Measurements from ENCODE around the gene MBLAC1.

Gene MBLAC1

DNA sequence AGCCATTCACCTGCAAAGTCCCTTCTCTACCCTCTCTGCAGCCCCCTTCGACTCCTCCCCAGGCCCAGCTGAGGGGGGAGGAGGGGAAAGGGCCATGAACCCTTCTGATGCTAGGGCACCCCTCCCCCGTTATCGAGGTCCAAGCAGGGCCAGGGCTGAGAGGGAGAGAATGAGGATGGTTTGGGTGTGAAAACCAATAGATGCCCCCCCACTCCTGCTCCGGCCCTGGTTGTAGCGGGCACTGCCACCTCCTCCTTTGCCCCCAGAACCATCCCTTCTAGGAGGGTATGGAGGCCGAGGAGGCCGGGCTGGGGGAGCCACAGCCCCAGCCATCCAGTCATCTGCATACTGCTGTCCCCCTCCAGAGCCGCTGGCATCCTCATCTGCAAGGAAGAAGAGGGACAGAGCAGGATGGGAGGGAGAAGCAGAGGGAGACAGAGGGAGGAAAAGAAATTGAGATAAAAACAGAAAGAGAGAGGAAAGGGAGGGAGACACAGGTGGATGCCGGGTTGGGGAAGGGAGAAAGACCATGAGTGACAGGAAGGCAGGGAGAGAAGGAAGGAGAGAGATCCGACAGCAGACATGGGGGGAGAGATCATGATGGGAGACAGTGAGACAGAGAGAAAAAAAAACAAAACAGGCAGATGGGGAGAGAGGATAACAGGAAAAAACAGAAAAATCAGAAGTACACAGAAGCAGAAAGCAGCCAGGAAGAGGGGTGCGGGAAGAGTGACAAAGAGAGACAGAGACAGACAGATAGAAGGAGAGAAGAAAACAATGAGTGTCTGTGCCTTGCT is 43.5 kb downstream of the MBLAC1 start:
- DNase-seq (ENCODE audit: low read depth in 1 of 2, low spot score in 1 of 2) = no peak

GRCh38 chr7:100171087-100171681 is 44.4 kb downstream of the MBLAC1 start:
- no peak for DNase-seq (ENCODE audit: low read depth in 1 of 2, low spot score in 1 of 2)

DNA sequence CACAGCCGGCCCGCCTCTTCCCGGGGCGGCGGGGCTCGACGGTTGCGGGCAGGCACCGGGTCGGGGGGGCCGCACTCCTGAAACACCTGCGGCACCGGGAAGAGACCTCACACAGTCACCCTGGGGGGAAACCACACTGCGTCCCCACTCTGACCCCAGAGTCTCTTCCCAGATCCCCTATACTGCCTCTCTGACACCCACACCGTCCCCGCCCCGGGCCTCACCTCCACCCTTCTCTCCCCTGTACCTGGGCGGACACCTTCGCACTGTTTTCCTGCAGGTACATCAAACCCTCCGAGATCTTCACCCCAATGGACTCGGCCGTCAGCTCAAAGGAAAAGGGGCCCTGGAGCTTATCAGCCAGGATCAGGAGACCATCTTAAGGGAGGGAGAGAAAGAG is 45.1 kb downstream of the MBLAC1 start:
- no peak for DNase-seq (ENCODE audit: low read depth in 1 of 2, low spot score in 1 of 2)

DNA sequence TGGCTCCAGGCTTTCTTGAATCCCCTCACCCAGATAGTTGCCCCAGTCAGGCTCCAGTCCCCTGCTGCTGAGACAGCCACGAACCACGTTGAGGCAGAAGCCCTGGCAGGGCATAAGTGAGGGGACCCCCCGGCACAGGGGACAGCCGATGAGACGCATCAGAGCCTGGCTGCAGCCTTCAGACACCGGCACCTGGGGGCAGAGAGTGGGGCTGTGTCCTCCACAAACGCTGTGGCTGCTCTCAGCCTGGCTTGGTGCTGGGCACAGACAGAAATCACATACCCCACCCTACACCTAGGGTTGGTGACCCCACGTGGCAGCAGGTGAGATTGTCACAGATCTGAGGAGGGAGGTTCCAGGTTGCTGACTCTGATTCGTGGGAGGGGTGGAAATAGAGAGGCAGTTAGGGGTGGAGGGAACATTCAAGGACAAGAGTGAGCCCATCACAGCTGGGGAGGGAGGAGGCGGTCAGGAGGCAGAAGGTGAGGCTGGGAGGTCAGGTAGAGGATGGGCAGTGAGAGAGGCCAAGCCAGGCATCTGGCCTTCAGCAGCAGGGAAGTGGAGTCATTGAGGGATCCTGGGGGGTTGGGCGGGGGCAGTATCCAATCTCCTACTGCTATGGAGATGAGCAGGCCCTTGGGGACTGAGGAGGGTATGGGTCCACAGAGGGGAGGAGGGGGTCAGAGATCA is 47.2 kb downstream of the MBLAC1 start:
- no peak for DNase-seq (ENCODE audit: low read depth in 1 of 2, low spot score in 1 of 2)

GRCh38 chr7:100174582-100174981 is 47.8 kb downstream of the MBLAC1 start:
- no peak for DNase-seq (ENCODE audit: low read depth in 1 of 2, low spot score in 1 of 2)

GRCh38 chr7:100175296-100175935 is 48.6 kb downstream of the MBLAC1 start:
- DNase-seq (ENCODE audit: low read depth in 1 of 2, low spot score in 1 of 2) = no peak

GRCh38 chr7:100176096-100177044 is 49.6 kb downstream of the MBLAC1 start:
- no peak for DNase-seq (ENCODE audit: low read depth in 1 of 2, low spot score in 1 of 2)

- DNase-seq (ENCODE audit: low read depth in 1 of 2, low spot score in 1 of 2) = peak; percentile 95 to 98
Observed at GRCh38 chr7:100177045-100178001, 50.6 kb downstream of the MBLAC1 start, which contains the start of the genes GPC2 and STAG3. TSS of gene GPC2 (minus strand) at chr7:100177381. CDS start at chr7:100177199, 182 bp downstream. TSS of gene STAG3 (plus strand) at chr7:100177918. CDS start at chr7:100180557, 2,639 bp downstream.

Measured in stimulated activated CD4-positive, alpha-beta T cell treated with anti-CD3 and anti-CD28 coated beads, Interleukin-15, amount 100 ng/mL, for 1 hour (primary cell).